ENCODE measurements around the gene XPNPEP3.
A peak's percentile ranks its signal among the peaks of the same experiment; 100 is the strongest.

XPNPEP3 gene

DNA sequence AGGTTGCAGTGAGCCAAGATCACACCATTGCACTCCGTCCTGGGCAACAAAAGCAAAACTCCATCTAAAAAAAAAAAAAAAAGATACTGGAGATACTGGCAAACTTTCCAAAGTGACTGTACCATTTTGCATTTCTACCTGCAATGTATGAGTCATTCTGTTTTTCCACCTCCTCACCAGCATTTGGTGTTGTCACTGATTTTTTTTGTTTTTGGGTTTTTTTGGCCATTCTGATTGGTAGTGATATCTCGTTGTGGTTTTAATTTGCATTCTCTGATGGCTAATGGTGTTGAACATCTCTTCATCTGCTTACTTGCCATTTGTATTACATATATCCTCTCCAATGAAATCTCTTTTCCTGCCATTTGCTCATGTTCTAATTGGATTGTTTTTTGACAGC, 82.3 kb downstream of the XPNPEP3 start:
- DNase-seq (ENCODE audit: low read depth, low spot score) = no peak

DNA sequence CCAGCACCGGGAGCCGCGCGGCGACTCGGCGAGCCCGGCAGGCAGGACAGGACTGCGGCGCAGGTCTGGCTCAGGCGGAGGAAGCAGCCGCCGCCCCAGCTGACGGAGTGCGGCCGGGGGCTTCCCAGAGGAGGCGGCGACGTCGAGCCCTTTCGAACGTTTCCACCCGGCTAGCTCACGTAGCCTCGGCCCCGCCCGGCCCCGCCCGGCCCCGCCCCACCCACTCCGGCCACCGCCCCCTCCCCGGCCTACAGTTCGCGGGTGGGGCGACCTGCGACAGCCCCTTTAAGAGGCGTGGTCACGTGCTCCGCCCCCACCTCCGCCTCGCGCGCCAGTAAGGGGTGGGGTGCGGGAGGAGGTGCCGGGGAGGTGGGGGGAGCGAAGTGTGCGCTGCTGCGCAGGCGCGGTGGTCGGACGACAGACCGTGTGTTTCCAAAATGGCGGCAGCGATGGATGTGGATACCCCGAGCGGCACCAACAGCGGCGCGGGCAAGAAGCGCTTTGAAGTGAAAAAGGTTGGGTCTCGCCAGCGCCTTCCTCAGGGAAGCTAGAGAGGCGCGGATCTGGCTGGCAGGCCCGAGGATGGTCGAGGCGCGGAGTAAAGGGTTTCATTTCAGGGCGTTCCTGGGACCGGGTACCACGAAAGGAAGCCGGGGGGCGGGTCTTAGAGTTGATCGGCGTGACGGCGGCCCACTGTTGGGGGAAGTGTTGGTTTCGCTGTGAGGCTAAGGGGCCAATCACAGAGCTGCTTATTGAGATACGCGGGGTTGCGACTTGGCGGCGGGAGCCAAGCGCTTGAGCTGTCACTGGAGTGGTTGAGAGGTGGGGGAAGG, 94.2 kb downstream of the XPNPEP3 start, which contains the start of gene RBX1:
Gene RBX1, plus strand, starts transcription at position 417 of the 833 bp plus-strand sequence. Its CDS starts 21 bp downstream, at position 438.
- peak; percentile 96 for DNase-seq (ENCODE audit: low read depth, low spot score)

DNA sequence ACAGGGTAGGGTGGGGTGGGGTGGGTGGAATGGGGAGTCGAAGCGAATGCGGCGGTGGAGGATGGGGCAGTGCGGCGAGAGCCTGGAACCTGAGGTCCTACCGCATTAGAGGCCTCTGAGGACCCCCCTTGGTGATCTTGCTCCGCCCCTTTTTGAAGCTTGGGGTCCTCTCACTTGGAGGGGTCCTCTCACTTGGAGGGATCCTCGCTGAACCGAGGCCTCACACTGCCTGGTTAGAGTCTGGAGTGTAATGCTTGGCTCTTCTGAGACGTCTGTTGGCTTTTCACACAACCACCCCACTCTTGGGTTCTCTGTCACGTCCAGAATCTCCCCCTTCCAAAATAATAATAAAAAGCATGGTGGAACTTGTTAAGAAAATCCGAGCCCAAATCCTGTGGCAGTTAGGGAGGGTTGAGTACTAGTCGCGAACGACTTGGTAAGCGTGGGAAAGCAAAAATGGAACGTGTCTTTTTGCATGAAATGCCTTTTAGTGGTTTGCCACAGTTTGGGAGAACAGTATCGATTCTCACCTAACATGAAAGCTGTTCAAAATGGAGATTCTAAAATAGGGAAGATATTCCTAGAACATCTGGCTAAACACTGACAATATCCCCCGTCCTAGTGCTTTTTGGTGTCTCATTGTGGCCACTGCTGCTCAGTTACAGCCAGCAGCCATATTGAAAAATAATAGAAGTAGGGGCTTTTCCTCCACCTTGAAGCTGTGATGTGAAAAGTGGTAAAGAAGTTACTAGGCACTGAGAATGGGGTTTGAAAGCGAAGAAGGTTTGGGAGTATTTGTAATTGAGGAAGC, 95.1 kb downstream of the XPNPEP3 start:
- DNase-seq (ENCODE audit: low read depth, low spot score) = no peak

DNA sequence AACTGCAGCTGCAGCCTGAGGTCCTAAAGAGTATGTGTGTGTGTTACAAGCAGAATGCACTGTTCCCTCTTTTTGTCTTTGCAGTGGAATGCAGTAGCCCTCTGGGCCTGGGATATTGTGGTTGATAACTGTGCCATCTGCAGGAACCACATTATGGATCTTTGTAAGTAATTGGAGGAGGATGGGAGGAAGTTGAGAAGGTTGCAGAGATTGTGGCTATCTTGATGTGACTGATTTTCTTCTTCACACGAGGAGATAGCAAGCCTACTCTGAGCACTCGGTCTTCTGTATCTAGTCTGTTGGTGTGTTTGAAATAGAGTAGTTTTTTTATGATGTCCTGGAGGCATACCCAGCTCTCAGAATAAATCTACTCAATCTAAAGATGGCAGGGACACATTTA, 96.5 kb downstream of the XPNPEP3 start:
- no peak for DNase-seq (ENCODE audit: low read depth, low spot score)

DNA sequence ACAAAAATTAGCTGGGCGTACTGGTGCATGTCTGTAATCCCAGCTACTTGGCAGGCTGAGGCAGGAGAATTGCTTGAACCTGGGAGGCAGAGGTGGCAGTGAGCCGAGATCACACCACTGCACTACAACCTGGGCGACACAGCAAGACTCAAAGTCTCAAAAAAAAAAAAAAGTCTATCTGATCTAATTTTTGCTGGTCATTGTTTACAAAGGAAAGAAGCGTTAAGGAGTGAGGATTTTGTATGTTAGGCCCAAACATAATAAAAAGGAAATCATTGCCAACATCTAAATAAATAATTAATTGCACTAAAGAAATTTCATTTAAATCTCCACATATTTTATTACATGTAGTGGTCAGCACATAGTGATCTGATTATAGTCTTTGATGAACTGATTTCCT, 97.2 kb downstream of the XPNPEP3 start:
- no peak for DNase-seq (ENCODE audit: low read depth, low spot score)

DNA sequence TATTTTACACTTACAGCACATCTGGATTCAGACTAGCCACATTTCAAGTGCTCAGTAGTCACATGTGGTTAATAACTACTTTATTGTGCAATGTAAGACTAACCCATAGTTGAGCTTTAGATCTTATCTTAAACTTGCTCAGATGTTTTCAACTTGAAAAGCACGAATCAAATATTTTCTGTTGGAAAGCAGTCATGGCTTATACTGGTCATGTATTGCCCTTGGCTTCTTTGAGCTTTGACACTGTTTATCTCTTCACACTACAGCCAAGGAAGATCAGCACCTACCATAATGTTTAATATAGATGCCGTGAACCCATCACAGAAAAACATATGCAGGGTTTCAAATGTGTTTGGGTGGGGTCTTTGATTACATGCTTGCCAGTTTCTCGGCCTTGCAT, 98.6 kb downstream of the XPNPEP3 start:
- no peak for DNase-seq (ENCODE audit: low read depth, low spot score)

DNA sequence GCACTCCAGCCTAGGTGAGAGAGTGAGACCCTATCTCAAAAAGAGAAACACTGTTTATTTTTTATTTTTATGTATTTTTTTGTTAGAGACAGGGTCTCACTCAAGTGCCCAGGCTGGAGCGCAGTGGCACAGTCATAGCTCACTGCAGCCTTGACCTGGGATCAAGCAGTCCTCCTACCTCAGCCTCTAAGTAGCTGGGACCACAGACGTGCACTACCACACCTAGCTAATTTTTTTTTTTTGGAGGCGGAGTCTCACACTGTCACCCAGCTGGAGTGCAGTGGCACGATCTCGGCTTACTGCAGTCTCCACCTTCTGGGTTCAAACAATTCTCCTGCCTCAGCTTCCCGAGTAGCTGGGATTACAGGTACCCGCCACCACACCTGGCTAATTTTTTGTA, 100.7 kb downstream of the XPNPEP3 start:
- DNase-seq (ENCODE audit: low read depth, low spot score) = no peak

DNA sequence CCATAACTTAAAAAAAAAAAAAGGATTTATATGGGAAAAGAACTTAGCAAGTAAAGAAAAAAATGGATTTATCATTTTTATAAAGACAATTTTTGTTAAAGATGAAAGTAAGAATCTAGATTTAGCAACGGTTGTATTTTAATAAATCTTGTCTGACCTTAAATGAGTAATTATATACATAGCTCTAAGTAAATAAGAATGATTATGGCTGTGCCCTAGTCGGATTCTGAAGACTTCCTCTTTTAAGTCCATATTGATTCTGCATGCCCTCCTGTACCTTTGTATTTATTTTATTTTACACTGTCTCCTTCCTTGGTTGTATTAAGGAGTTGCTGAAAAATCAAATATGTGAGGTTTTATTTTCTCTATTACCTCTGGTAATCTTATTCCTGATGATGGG, 101.4 kb downstream of the XPNPEP3 start:
- no peak for DNase-seq (ENCODE audit: low read depth, low spot score)

DNA sequence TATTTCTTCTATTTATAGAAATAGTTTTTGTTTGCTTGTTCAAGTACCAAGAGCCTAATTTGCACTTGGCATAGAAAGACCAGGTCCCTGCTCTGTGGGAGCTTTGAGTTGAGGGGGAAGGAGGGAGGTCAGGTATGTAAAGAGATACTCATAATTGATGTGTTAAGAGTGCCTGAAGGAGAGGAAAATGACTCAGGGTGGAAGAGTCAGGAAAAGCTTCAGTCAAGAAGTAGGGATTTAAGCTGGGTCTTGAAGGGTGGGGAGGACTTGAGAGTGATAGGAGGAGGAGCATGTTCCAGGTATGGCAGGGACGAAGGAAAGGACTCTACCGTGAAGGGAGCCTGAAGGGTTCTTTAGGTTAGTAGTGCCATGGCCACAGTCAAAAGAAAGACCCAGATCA, 103.2 kb downstream of the XPNPEP3 start:
- no peak for DNase-seq (ENCODE audit: low read depth, low spot score)

DNA sequence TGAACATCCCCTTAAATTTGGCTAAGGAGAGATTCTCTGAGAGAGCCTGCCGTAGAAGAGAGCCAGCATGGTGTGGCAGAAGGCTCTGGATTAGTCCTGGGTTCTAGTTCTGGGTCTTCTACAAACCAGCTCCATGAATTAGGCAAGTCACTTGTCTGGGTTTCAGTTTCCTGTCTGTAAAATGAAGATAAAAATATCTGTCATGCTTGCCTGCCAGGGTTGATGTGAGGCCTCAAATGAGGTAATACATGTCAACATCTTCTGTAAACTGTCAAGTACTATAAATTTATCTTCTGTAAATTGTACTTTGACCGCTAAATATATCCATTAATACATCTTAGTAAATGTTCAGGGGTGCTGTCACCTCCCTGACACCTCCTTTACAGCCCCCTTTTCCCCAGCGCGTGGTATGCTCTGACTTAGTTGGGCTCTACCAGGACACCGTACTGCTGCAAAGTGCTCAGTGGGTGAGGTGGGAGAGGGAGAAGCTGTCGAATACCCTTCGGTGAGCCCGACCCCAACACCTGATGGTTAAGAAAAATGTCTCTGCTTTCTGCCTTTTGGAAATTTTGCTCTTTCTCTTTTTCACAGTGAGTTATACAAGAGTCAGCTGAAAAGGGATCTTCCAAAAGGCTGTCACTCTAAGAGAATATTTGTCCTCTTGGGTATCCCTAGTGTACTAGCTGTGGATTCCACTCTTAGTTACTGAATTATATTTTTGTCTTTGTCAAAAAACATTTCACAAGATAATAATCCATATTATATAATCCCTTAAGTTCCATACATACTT, 109.2 kb downstream of the XPNPEP3 start:
- DNase-seq (ENCODE audit: low read depth, low spot score) = no peak

DNA sequence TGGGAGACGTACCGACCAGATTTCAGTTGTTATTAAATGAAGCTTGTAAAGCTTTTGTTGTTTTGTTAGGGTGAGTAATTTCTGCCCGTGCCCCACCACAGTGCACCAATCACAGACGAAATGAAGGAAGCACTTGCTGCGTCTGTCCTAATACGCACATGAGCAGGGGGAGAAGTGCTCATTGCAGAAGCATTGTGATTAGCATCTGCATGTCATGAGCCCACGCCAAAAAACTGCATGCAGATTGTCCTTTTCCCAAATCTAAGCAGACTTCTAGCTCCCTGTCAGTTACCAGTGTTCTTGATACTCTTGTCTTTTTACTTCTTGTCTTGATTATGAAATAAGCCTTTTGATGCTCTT, 109.8 kb downstream of the XPNPEP3 start:
- no peak for DNase-seq (ENCODE audit: low read depth, low spot score)

DNA sequence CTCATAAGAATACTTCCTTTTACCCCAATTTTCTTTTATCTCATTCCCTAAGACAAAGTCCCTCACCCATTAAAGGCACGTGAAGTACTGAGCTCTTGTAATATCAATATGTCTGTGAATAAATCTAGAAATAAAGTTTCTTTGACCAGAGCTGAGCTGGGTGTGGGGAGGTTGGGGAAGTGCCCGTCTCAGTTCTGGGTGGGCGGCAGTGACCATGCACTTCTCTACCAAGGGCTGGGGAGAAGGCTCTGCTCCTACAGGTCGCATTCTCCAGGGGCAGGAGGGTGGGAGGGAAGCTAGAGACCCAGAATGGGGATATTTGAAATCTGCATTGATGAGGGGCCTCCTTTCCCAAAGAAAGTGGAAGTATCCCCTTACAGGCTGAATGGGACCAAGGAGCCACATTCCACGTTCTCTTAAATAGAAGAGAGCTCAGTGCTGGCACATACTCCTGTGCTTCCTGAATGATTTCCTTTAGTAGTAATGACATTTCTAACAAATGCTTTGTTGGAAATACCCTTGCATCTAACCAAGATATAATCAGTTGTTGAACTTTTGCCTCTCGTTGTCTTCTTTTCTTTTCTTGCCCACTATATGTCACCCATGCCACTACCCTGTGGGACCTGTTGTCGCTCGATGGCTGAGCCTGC, 110.3 kb downstream of the XPNPEP3 start:
- DNase-seq (ENCODE audit: low read depth, low spot score) = no peak

DNA sequence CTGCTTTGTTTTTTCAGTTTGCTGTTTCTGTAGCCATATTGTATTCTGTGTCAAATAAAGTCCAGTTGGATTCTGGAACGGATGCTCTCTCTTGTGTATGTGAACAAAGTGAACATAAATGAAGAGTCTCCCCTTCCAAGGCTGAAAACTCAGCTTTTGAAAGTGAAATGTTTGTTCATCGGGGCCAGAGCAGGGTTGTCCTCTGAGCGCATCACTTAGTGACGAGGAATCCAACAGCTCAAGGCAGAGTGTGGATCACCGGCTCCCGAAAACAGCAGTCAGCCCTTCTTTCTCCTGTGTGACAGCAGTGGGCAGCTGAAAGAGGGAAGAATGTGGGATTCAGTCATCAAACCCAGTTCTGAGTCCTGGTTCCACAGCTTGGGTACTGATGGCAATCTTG, 115.6 kb downstream of the XPNPEP3 start:
- DNase-seq (ENCODE audit: low read depth, low spot score) = no peak

DNA sequence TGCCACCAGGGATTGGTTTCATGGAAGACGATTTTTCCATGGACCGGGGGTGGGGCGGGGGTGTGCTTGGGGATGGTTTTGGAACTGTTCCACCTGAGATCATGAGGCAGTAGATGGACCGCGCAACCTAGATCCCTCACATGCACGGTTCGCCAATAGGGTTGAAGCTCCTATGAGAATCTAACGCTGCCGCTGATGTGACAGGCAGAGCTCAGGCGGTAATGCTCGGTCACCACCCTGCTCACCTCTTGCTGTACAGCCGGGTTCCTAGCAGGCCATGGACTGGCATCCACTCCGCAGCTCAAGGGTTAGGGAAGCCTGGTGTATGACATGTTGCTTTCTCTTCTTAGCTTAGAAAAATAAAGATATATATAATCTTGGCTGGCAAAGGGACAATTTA, 116.2 kb downstream of the XPNPEP3 start:
- DNase-seq (ENCODE audit: low read depth, low spot score) = no peak

DNA sequence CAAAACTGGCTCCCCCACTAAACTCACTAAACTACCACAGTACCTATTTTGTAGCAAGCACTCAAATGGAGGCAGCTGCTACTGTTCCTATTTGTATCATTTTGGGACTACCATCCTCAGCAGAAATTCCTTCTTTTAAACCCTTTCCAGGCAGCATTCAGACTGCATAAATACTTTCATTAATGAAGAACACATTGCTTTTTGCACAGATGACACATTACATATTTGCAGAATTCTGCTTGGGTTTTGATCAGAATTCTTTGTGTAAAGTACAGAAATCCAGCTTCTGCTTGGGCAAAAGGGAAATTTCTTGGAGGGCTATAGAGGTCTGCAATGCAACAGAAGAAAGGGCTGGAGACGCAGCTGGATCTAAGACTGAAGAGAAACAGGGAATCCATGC, 118.4 kb downstream of the XPNPEP3 start:
- no peak for DNase-seq (ENCODE audit: low read depth, low spot score)

DNA sequence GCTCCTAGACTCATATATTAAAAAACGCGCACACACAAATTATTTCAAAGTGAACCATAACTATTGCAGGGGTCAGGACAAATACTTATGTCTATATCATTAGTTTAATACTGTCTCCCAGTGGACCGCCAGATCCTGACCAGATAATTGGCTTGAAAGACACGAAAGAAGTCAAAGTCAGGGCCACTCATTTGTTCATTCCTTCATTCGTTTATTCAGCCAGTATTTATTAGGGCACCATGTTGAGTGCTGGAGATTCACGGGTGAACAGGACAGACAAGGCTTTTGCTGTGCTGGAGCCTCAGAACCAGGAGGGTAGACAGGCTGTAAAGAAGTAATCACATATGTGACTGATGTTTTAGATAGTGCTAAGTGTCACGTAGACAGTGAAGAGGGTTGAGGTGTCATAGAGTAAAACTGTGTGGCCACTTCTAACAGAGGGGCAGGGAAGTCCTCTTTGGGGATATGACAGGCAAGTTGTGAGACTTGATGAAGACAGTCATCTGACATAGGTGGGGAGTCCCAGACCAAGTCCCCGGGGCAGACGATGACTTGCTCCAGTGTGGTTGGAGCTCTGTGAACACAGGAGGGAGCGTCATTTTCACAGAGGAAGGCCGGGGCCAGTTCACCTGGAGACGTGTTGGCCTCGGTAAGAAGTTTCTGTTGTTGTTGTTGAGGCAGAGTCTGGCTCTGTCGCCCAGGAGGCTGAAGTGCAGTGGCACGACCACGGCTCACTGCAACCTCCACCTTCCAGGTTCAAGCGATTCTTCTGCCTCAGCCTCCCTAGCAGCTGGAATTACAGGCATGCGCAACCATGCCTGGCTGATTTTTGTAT, 120.1 kb downstream of the XPNPEP3 start:
- no peak for DNase-seq (ENCODE audit: low read depth, low spot score)

DNA sequence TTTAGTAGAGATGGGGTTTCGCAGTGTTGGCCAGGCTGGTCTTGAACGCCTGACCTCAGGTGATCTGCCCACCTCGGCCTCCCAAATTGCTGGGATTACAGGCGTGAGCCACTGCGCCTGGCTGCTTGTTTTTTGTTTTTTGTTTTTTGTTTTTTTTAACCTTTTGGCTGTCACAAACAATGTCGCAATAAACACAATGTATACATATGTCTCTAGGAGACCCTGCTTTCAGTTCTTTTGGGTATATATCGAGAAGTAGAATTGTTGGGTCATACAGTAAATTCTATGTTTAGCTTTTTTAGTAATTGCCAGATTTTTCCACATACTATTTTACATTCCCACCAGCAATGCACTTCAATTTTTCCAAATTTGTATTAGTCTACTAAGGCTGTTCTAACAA, 122.2 kb downstream of the XPNPEP3 start:
- DNase-seq (ENCODE audit: low read depth, low spot score) = no peak

DNA sequence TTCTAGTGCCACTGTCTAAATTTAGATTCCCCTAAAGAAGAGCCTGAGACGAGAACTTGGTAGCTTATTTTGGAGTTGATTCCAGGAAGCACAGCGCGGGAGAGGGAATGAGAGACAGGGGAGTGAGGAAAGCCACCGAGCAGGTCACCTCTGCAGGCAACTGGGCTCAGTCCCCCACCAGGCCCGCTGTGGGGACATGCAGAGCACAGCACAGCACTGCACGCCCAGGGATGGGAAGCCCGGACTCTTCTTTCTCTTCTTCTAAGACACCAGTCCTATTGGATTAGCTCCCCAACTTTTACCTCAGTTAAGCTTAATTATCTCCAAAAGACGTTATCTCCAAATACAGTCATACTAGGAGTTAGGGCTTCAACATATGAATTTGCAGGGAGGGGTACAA, 122.9 kb downstream of the XPNPEP3 start:
- no peak for DNase-seq (ENCODE audit: low read depth, low spot score)
